CD4-positive, alpha-beta T cell (primary cell): ENCODE results near the gene NIM1K. TPM values are rescaled to one million over a fixed set of nuclear protein-coding genes. Genes with fewer than 3 reads are reported as not detected.

Experiments
- ATAC-seq: fragments of 200-7000 bp; cut with Tn5 transposase; one replicate; pipeline ENCODE4 v1.10.0; 2022; ENCODE audit warnings: mild to moderate bottlenecking; ENCODE audit not compliant: poor library complexity
- CTCF ChIA-PET: fragments of 350-600 bp; sonication (Branson Sonifier 250); formaldehyde crosslinking; loops from one replicate; lab custom pipeline; 2021; ENCODE audit warnings: antibody characterized with exemption, inconsistent platforms; lab: Charles Lee
- POLR2A ChIA-PET: fragments of 350-600 bp; sonication (Branson Sonifier 250); formaldehyde crosslinking; loops from one replicate; lab custom pipeline; 2021; ENCODE audit warnings: antibody characterized with exemption, inconsistent platforms; lab: Charles Lee
- DNase-seq, 14 experiments: peaks; one replicate each; pipeline ENCODE4 v3.0.0-alpha.2; 2013 to 2020; ENCODE audit warnings: mixed read lengths in 2 of 14
- H3K27ac ChIP-seq, 2 donors: one replicate each; pipeline versions ENCODE4 v1.5.1 to v1.7.0; 2013; ENCODE audit warnings: low read length in 2 of 2, low read depth in 1 of 2, mild to moderate bottlenecking in 1 of 2
- H3K27me3 ChIP-seq, 2 experiments: 1 replicate in 1 of 2; 2 replicates in 1 of 2; pipeline versions ENCODE4 v1.6.1 to v1.7.0; 2013; ENCODE audit warnings: low read length in 2 of 2, control low read depth in 1 of 2, mild to moderate bottlenecking in 1 of 2, moderate library complexity in 1 of 2; ENCODE audit not compliant: insufficient read depth in 2 of 2, control insufficient read depth in 1 of 2
- H3K36me3 ChIP-seq: one replicate; pipeline ENCODE4 v1.6.1; 2013; ENCODE audit warnings: low read length, control low read depth; ENCODE audit not compliant: insufficient read depth
- H3K4me1 ChIP-seq: one replicate; pipeline ENCODE4 v1.6.1; 2013; ENCODE audit warnings: low read length, control low read depth; ENCODE audit not compliant: insufficient read depth
- H3K4me3 ChIP-seq: one replicate; pipeline ENCODE4 v1.5.1; 2013; ENCODE audit warnings: mild to moderate bottlenecking, low read length, moderate library complexity
- H3K9me3 ChIP-seq, 2 experiments: 1 replicate in 1 of 2; 2 replicates in 1 of 2; pipeline versions ENCODE4 v1.6.1 to v1.7.0; 2013; ENCODE audit warnings: low read length in 2 of 2, mild to moderate bottlenecking in 2 of 2, control low read depth in 1 of 2, moderate library complexity in 1 of 2; ENCODE audit not compliant: control insufficient read depth in 1 of 2, insufficient read depth in 1 of 2
- H3K27ac Mint-ChIP-seq: one replicate; pipeline ENCODE4 v1.8.0; 2020; ENCODE audit warnings: mixed read lengths
- H3K27me3 Mint-ChIP-seq: one replicate; pipeline ENCODE4 v1.8.0; 2021; ENCODE audit warnings: mixed read lengths
- H3K36me3 Mint-ChIP-seq: one replicate; pipeline ENCODE4 v1.8.0; 2021; ENCODE audit warnings: low read depth, mixed read lengths
- H3K4me1 Mint-ChIP-seq: one replicate; pipeline ENCODE4 v1.8.0; 2021; ENCODE audit warnings: low read depth, mixed read lengths
- H3K4me3 Mint-ChIP-seq: one replicate; pipeline ENCODE4 v1.8.0; 2020; ENCODE audit warnings: mild to moderate bottlenecking, mixed read lengths
- H3K9me3 Mint-ChIP-seq: one replicate; pipeline ENCODE4 v1.8.0; 2020; ENCODE audit warnings: mixed read lengths
- intact Hi-C, 2 experiments: fragments of 100-400 bp; cut with DNase I in 1 of 2; cut with micrococcal nuclease in 1 of 2; formaldehyde crosslinking; loops; one replicate each; pipeline versions ENCODE4 v1.15.1 to v1.9.0; 2023 to 2025; cut with DNase I, micrococcal nuclease
- total RNA-seq, 174 experiments: library from RNA in 2 of 174; stranded (reverse) in 2 of 174; gene quantifications; one replicate each; pipeline ENCODE4 v1.2.3 and lab custom pipeline; 2021 to 2026
- TF ChIP-seq, protein P1 (sequence below): fragments of 200-600 bp; IDR thresholded peaks from one replicate; pipeline ENCODE4 v1.8.0; 2022; ENCODE audit warnings: antibody characterized with exemption, mild to moderate bottlenecking

Gene NIM1K
- total RNA-seq, 2 experiments from 2014 or later, result 0.08 to 0.44 TPM

DNA sequence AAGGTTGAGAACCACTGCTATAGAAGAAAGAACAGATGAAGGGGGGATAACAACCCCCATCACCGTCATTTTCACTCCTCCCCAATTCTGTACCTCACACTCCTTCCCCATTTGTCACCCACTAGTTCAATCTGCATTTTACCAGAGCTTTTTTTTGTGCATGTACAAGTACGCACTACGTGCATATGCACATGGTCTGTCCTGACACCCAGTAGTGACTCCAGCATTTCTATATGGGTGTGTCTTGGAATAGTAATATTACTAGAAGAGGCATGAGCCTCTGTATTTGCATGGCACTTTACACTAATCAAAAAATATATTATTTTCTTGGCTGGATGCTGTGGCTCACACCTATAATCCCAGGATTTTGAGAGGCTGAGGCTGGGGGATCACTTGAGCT, 38.7 kb downstream of the NIM1K start:
- no peak for ATAC-seq
- Mint-ChIP-seq H3K4me3 (no peak overlapping the region), H3K9me3 (no peaks in the 10 kb centered on the region), H3K27ac (no peak overlapping the region), H3K27me3 (no peaks in the 10 kb centered on the region), H3K36me3 (no peaks in the 10 kb centered on the region), H3K4me1 (no peaks in the 10 kb centered on the region)
- TF ChIP-seq, protein P1, sequence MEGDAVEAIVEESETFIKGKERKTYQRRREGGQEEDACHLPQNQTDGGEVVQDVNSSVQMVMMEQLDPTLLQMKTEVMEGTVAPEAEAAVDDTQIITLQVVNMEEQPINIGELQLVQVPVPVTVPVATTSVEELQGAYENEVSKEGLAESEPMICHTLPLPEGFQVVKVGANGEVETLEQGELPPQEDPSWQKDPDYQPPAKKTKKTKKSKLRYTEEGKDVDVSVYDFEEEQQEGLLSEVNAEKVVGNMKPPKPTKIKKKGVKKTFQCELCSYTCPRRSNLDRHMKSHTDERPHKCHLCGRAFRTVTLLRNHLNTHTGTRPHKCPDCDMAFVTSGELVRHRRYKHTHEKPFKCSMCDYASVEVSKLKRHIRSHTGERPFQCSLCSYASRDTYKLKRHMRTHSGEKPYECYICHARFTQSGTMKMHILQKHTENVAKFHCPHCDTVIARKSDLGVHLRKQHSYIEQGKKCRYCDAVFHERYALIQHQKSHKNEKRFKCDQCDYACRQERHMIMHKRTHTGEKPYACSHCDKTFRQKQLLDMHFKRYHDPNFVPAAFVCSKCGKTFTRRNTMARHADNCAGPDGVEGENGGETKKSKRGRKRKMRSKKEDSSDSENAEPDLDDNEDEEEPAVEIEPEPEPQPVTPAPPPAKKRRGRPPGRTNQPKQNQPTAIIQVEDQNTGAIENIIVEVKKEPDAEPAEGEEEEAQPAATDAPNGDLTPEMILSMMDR, result no peak
- CTCF ChIA-PET, result no interaction called here
- POLR2A ChIA-PET, result no interaction called here
- Histone ChIP-seq H3K9me3 (no peaks in the 10 kb centered on the region), H3K36me3 (no peaks in the 10 kb centered on the region), H3K27me3 (no peaks in the 10 kb centered on the region), H3K27ac (no peak overlapping the region), H3K4me1 (no peaks in the 10 kb centered on the region), H3K4me3 (no peak overlapping the region)
- no peak for DNase-seq
- intact Hi-C loops, result no loop called here

DNA sequence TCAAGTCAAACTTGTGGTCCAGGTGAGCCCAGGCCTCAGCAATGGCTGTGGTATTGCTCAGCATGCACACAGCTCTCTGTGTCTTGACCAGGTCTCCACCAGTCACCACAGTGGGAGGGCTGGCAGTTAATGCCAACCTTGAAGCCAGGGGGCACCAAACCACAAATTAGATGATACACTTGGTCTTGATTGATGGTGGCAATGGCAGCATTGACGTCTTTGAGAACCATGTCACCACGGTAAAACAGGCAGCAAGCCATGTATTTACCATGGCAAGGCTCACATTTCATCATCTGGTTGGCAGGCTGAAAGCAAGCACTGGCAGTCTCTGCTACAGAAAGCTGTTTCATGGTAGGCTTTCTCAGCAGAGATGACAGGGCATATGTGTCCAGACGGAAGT, 40.0 kb downstream of the NIM1K start:
- Mint-ChIP-seq H3K27ac (no peak overlapping the region), H3K36me3 (no peaks in the 10 kb centered on the region), H3K4me3 (no peak overlapping the region), H3K9me3 (no peaks in the 10 kb centered on the region), H3K27me3 (no peaks in the 10 kb centered on the region), H3K4me1 (no peaks in the 10 kb centered on the region)
- H3K9me3 ChIP-seq, result no peaks in the 10 kb centered on the region
- ATAC-seq, result no peak
- no peaks in the 10 kb centered on the region for H3K4me1 ChIP-seq
- no peak overlapping the region for H3K27ac ChIP-seq
- TF ChIP-seq, protein P1, result no peak
- no peaks in the 10 kb centered on the region for H3K36me3 ChIP-seq
- intact Hi-C loops, result no loop called here
- ChIA-PET CTCF (no interaction called here), POLR2A (no interaction called here)
- DNase-seq, result peak in 3 of 14 experiments; percentile 10 to 16 (median 12)
- H3K4me3 ChIP-seq, result no peak overlapping the region
- H3K27me3 ChIP-seq, result no peaks in the 10 kb centered on the region

DNA sequence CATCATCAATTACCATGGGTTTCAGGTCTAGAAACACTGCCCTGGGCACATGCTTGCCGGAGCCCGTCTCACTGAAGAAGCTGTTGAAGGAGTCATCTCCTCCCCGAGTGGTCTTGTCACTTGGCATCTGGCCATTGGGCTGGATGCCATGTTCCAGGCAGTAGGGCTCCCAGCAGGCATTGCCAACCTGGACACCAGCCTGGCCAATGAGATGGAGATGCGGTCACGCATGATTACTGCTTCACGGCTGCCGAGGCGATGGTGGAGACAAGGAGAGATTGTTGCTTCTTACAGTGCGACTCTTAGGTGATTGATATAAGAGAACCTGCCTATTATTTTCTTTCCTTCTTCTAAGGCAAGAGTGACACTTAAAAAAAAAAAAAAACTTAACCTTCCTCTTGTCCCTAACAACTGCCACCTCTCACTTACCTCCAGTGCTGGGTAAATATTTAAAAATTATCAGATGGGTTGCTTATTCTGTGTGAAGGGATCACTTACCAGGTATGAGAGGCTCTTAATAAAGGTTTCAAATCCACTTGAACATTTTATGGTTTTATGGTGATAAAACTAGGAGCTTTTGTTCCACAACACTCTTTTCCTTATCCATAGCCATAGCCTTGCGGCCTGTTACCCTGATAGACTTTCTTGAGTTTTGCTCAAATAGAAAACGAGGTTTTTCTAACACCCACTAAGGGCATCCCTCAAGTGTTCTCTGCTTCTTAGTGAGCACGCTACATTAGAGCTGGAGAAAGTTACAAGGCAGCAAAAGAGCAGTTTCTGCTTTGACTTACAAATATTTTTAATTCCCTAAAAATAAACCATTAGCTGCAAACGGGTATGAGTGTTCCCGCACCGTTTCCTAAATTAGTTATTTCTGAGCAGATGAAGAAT, 41.2 kb downstream of the NIM1K start:
- Mint-ChIP-seq H3K27me3 (no peaks in the 10 kb centered on the region), H3K4me1 (no peaks in the 10 kb centered on the region), H3K9me3 (no peaks in the 10 kb centered on the region), H3K36me3 (no peaks in the 10 kb centered on the region), H3K4me3 (no peak overlapping the region), H3K27ac (no peak overlapping the region)
- TF ChIP-seq, protein P1, result no peak
- Histone ChIP-seq H3K27ac (no peak overlapping the region), H3K9me3 (no peaks in the 10 kb centered on the region), H3K27me3 (no peaks in the 10 kb centered on the region), H3K4me1 (no peaks in the 10 kb centered on the region), H3K4me3 (no peak overlapping the region), H3K36me3 (no peaks in the 10 kb centered on the region)
- CTCF ChIA-PET, result interaction anchor here (0.9 kb wide), 1 partner anchor 33 kb away, joined by 3 read pairs; no protein-coding TSS in a partner anchor
- POLR2A ChIA-PET, result no interaction called here
- ATAC-seq, result no peak
- DNase-seq, result no peak
- intact Hi-C loops, result no loop called here
